HepG2 (cell line): ENCODE measurements around the gene TAF12. TPM values are rescaled to one million over a fixed set of nuclear protein-coding genes. Genes with fewer than 3 reads are reported as not detected.

ENCODE experiments used
- AHR ChIP-seq: IDR thresholded peaks from 2 replicates; pipeline ENCODE4 v1.6.1; 2018; ENCODE audit warnings: missing genetic modification reagents, missing compliant biosample characterization
- ARID4A ChIP-seq: sonication (generic); formaldehyde crosslinking; IDR thresholded peaks from 2 replicates; pipeline ENCODE4 v1.5.0; 2020; ENCODE audit warnings: mild to moderate bottlenecking, missing genetic modification reagents, borderline replicate concordance
- CEBPG ChIP-seq: IDR thresholded peaks from 2 replicates; pipeline ENCODE4 v1.6.1; 2016
- CREBL2 ChIP-seq: sonication (generic); formaldehyde crosslinking; IDR thresholded peaks from 2 replicates; pipeline ENCODE4 v1.8.1; 2023; ENCODE audit warnings: missing genetic modification reagents, mild to moderate bottlenecking, borderline replicate concordance
- ELF4 ChIP-seq: sonication (generic); formaldehyde crosslinking; IDR thresholded peaks from 2 replicates; pipeline ENCODE4 v1.5.0; 2020; ENCODE audit warnings: missing genetic modification reagents, mild to moderate bottlenecking, moderate library complexity, borderline replicate concordance
- FOXO1 ChIP-seq: sonication (generic); formaldehyde crosslinking; IDR thresholded peaks from 2 replicates; pipeline ENCODE4 v1.4.0; 2020; ENCODE audit warnings: missing genetic modification reagents
- HOXA7 ChIP-seq: sonication (generic); formaldehyde crosslinking; IDR thresholded peaks from 2 replicates; pipeline ENCODE4 v1.8.1; 2022; ENCODE audit warnings: mild to moderate bottlenecking, missing genetic modification reagents, moderate library complexity
- KMT2B ChIP-seq: IDR thresholded peaks from 2 replicates; pipeline ENCODE4 v1.6.1; 2016; ENCODE audit warnings: missing genetic modification reagents, missing compliant biosample characterization
- MXI1 ChIP-seq: IDR thresholded peaks from 3 replicates; pipeline ENCODE4 v1.6.1; 2012; ENCODE audit warnings: low read depth, low read length, inconsistent platforms, borderline replicate concordance
- MYC ChIP-seq: sonication (generic); formaldehyde crosslinking; IDR thresholded peaks from 2 replicates; pipeline ENCODE4 v1.9.0; 2021; ENCODE audit warnings: missing genetic modification reagents, borderline replicate concordance
- NCOR1 ChIP-seq: fragments of 200-600 bp; sonication (generic); IDR thresholded peaks from 2 replicates; pipeline ENCODE4 v1.7.0; 2017; ENCODE audit warnings: antibody characterized with exemption, low read length, borderline replicate concordance
- NFKBIZ ChIP-seq: IDR thresholded peaks from 2 replicates; pipeline ENCODE4 v1.6.1; 2018; ENCODE audit warnings: missing genetic modification reagents, missing compliant biosample characterization
- PHF8 ChIP-seq: sonication (generic); formaldehyde crosslinking; IDR thresholded peaks from 2 replicates; pipeline ENCODE4 v1.5.0; 2020; ENCODE audit warnings: missing genetic modification reagents
- RFX5 ChIP-seq: IDR thresholded peaks from 2 replicates; pipeline ENCODE4 v1.6.1; 2011; ENCODE audit warnings: low read depth, low read length, improper control_type of control experiment
- SP1 ChIP-seq, 2 experiments: fragments of 450-650 bp in 1 of 2; sonication (generic) in 1 of 2; formaldehyde crosslinking in 1 of 2; IDR thresholded peaks; 2 replicates each; pipeline versions ENCODE4 v1.4.0 to v1.6.1; 2016 to 2020; ENCODE audit warnings: missing genetic modification reagents in 1 of 2
- SP4 ChIP-seq: sonication (generic); formaldehyde crosslinking; IDR thresholded peaks from 2 replicates; pipeline ENCODE4 v1.8.1; 2023; ENCODE audit warnings: mild to moderate bottlenecking, missing genetic modification reagents
- XRCC5 ChIP-seq: fragments of 200-400 bp; formaldehyde crosslinking; optimal IDR thresholded peaks from 2 replicates; pipeline ENCODE3; 2017; ENCODE audit warnings: mild to moderate bottlenecking, low read length
- ZBTB7A ChIP-seq: sonication (generic); formaldehyde crosslinking; IDR thresholded peaks from 2 replicates; pipeline ENCODE4 v1.8.0; 2022; ENCODE audit warnings: mild to moderate bottlenecking, missing genetic modification reagents
- ZFP36 ChIP-seq: fragments of 150-350 bp; IDR thresholded peaks from 2 replicates; pipeline ENCODE4 v1.6.1; 2018; ENCODE audit warnings: borderline replicate concordance, low read length, low read depth; ENCODE audit not compliant: partially characterized antibody
- ZFP36L1 ChIP-seq: sonication (generic); formaldehyde crosslinking; IDR thresholded peaks from 2 replicates; pipeline ENCODE4 v1.8.0; 2022; ENCODE audit warnings: mild to moderate bottlenecking, missing genetic modification reagents, moderate library complexity
- ZNF136 ChIP-seq: sonication (generic); formaldehyde crosslinking; IDR thresholded peaks from 2 replicates; pipeline ENCODE4 v1.8.1; 2022; ENCODE audit warnings: low read depth, mild to moderate bottlenecking, moderate library complexity, missing genetic modification reagents
- ZNF143 ChIP-seq: sonication (generic); formaldehyde crosslinking; IDR thresholded peaks from 2 replicates; pipeline ENCODE4 v1.4.0; 2020; ENCODE audit warnings: missing genetic modification reagents
- ZNF24 ChIP-seq: fragments of 450-650 bp; IDR thresholded peaks from 2 replicates; pipeline ENCODE4 v1.6.1; 2017; ENCODE audit warnings: antibody characterized with exemption, mild to moderate bottlenecking
- ZNF3 ChIP-seq: IDR thresholded peaks from 2 replicates; pipeline ENCODE4 v1.7.0; 2017; ENCODE audit warnings: inconsistent platforms
- ZNF589 ChIP-seq: sonication (generic); formaldehyde crosslinking; conservative IDR thresholded peaks from 2 replicates; pipeline ENCODE4 v1.8.0; 2022; ENCODE audit warnings: mild to moderate bottlenecking, moderate library complexity, missing genetic modification reagents
- polyA plus RNA-seq, 8 experiments: library from polyadenylated mRNA; depleted of rRNA in 3 of 8; stranded (reverse) in 7 of 8; unstranded in 1 of 8; fragments of >200 nt; fragmentation: Illumina TruSeq in 4 of 8; extraction: Trizol in 4 of 8; gene quantifications; 2 replicates each; pipeline versions ENCODE4 v1.2.1 to v1.2.3, GENCODE V29; 2011 to 2016; ENCODE audit warnings: low read depth in 4 of 8, missing spikeins in 1 of 8, mixed read lengths in 1 of 8; ENCODE audit not compliant: insufficient read depth in 1 of 8
- total RNA-seq, 5 experiments: library from RNA; depleted of rRNA; stranded (reverse); fragments of >200 nt; fragmentation: Illumina TruSeq; extraction: Trizol; gene quantifications; 2 replicates each; pipeline ENCODE4 v1.2.3, GENCODE V29; 2016; ENCODE audit warnings: low read depth in 1 of 5

The TAF12 gene
- total and polyA plus RNA-seq, 2 of the 13 experiments (the other 11 are each of a cell fraction or from before 2014, with no cell fraction given): 16.3 to 17.1 TPM

GRCh38 chr1:28642847-28643635 is at the start of gene TAF12 (continued):
- TF ChIP-seq ARID4A (CRISPR knock-in tag) (peak; percentile 95), ZNF589 (CRISPR knock-in tag) (peak; percentile 90), ZNF24 (no peak), NCOR1 (0 out of 2 replicates have a peak, but pooled peaks have one; percentile 28), PHF8 (CRISPR knock-in tag) (peak; percentile 93), SP1 (IDR thresholded peaks at IDR 0.05) (no peak), SP1 (CRISPR knock-in tag; IDR thresholded peaks at IDR 0.05) (peak; percentile 79), KMT2B (CRISPR knock-in tag) (peak; percentile 94), MYC (CRISPR knock-in tag) (peak; percentile 97), NFKBIZ (peak; percentile 57; the same call in 1 of the 2 replicates), CREBL2 (CRISPR knock-in tag) (no peak), CEBPG (CRISPR knock-in tag) (peak; percentile 30; the same call in 1 of the 2 replicates), HOXA7 (CRISPR knock-in tag) (no peak), XRCC5 (peak; percentile 58), MXI1 (peak; percentile 95; the same call in 1 of the 3 replicates), ZNF136 (CRISPR knock-in tag) (no peak), ZBTB7A (0 out of 2 replicates have a peak, but pooled peaks have one; percentile 47), SP4 (CRISPR knock-in tag) (0 out of 2 replicates have a peak, but pooled peaks have one; percentile 73), ZNF3 (CRISPR knock-in tag) (no peak), ZNF143 (CRISPR knock-in tag) (peak; percentile 72; the same call in 1 of the 2 replicates), RFX5 (0 out of 2 replicates have a peak, but pooled peaks have one; percentile 20), ELF4 (peak; percentile 94), FOXO1 (CRISPR knock-in tag) (0 out of 2 replicates have a peak, but pooled peaks have one; percentile 27), ZFP36L1 (CRISPR knock-in tag) (peak; percentile 86; the same call in 1 of the 2 replicates), AHR (CRISPR knock-in tag) (peak; percentile 92; the same call in 1 of the 2 replicates), ZFP36 (no peak)
